ENCODE results near the gene TM4SF1. TPM values are rescaled to one million over a fixed set of nuclear protein-coding genes. Genes with fewer than 3 reads are reported as not detected.

Gene TM4SF1
- total and polyA plus RNA-seq, 2 donors (not counting 1 experiment from before 2014, with no cell fraction given) = not detected

- Mint-ChIP-seq H3K4me1 (no peaks in the 10 kb centered on the region), H3K4me3 (no peak overlapping the region), H3K27ac (no peak overlapping the region), H3K27me3 (peaks cover 11% of the 10 kb centered on the region), H3K9me3 (ENCODE audit: insufficient read depth) (no peaks in the 10 kb centered on the region)
- H3K4me3 ChIP-seq (ENCODE audit: control extremely low read depth in 1 of 5, extremely low read depth in 1 of 5, insufficient read depth in 1 of 5, low read depth in 2 of 5, low read length in 4 of 5) = no peak overlapping the region
- no peak overlapping the region for H3K4me2 ChIP-seq (replicated peaks; ENCODE audit: low read depth, low read length, poor library complexity, severe bottlenecking)
- H3K4me1 ChIP-seq (ENCODE audit: control insufficient read depth in 2 of 2, insufficient read depth in 2 of 2, low read length in 2 of 2) = no peaks in the 10 kb centered on the region
- intact Hi-C loops (cut with micrococcal nuclease) = no loop called here
- H3K9ac ChIP-seq (ENCODE audit: low read length) = no peak overlapping the region
- WGBS (ENCODE audit: insufficient coverage) = 88% methylated on average over 9 of the region's 9 CpGs
- no peaks in the 10 kb centered on the region for H3K27me3 ChIP-seq (replicated peaks in 1 of 4; ENCODE audit: control extremely low read depth in 1 of 4, control insufficient read depth in 3 of 4, insufficient read depth in 4 of 4, low read length in 3 of 4)
- ChIA-PET CTCF (no interaction called here), POLR2A (no interaction called here)
- no peak for ATAC-seq (ENCODE audit: low read depth)
- no peak overlapping the region for H2AFZ ChIP-seq (ENCODE audit: insufficient read depth, low read depth, low read length, poor library complexity, severe bottlenecking)
- no peaks in the 10 kb centered on the region for H3K9me3 ChIP-seq (ENCODE audit: control extremely low read depth in 1 of 3, control insufficient read depth in 2 of 3, insufficient read depth in 1 of 3, low read length in 2 of 3)
- H3K27ac ChIP-seq (ENCODE audit: low read length in 2 of 2) = no peak overlapping the region
- H3K79me2 ChIP-seq (ENCODE audit: control insufficient read depth, insufficient read depth, low read length) = no peaks in the 10 kb centered on the region
- no peaks in the 10 kb centered on the region for H4K20me1 ChIP-seq (ENCODE audit: control insufficient read depth, insufficient read depth, low read length, poor library complexity, severe bottlenecking)
- no peak for TF ChIP-seq CTCF (IDR thresholded peaks at IDR 0.05)
- no peak for TF ChIP-seq EZH2 (IDR thresholded peaks at IDR 0.05; ENCODE audit: borderline replicate concordance, insufficient read depth, low read depth, low read length, poor library complexity, severe bottlenecking)
- no peak for DNase-seq
- H3K36me3 ChIP-seq (replicated peaks in 1 of 2; ENCODE audit: control extremely low read depth in 1 of 2, control insufficient read depth in 1 of 2, extremely low read depth in 1 of 2, insufficient read depth in 2 of 2, low read length in 1 of 2) = no peaks in the 10 kb centered on the region
Observed at GRCh38 chr3:149378478-149379309, 1.2 kb upstream of the TM4SF1 start.

GRCh38 chr3:149376718-149377407, 586 bp downstream of the TM4SF1 start:
- Mint-ChIP-seq H3K27me3 (peaks cover 13% of the 10 kb centered on the region), H3K9me3 (ENCODE audit: insufficient read depth) (no peaks in the 10 kb centered on the region), H3K4me1 (no peaks in the 10 kb centered on the region), H3K27ac (no peak overlapping the region), H3K4me3 (no peak overlapping the region)
- Histone ChIP-seq H3K9me3 (ENCODE audit: control extremely low read depth in 1 of 3, control insufficient read depth in 2 of 3, insufficient read depth in 1 of 3, low read length in 2 of 3) (no peaks in the 10 kb centered on the region), H3K4me2 (replicated peaks; ENCODE audit: low read depth, low read length, poor library complexity, severe bottlenecking) (no peak overlapping the region), H2AFZ (ENCODE audit: insufficient read depth, low read depth, low read length, poor library complexity, severe bottlenecking) (no peak overlapping the region), H3K4me1 (ENCODE audit: control insufficient read depth in 2 of 2, insufficient read depth in 2 of 2, low read length in 2 of 2) (no peaks in the 10 kb centered on the region), H3K27ac (ENCODE audit: low read length in 2 of 2) (no peak overlapping the region), H4K20me1 (ENCODE audit: control insufficient read depth, insufficient read depth, low read length, poor library complexity, severe bottlenecking) (no peaks in the 10 kb centered on the region), H3K36me3 (replicated peaks in 1 of 2; ENCODE audit: control extremely low read depth in 1 of 2, control insufficient read depth in 1 of 2, extremely low read depth in 1 of 2, insufficient read depth in 2 of 2, low read length in 1 of 2) (no peaks in the 10 kb centered on the region), H3K27me3 (replicated peaks in 1 of 4; ENCODE audit: control extremely low read depth in 1 of 4, control insufficient read depth in 3 of 4, insufficient read depth in 4 of 4, low read length in 3 of 4) (no peaks in the 10 kb centered on the region), H3K79me2 (ENCODE audit: control insufficient read depth, insufficient read depth, low read length) (no peaks in the 10 kb centered on the region), H3K4me3 (ENCODE audit: control extremely low read depth in 1 of 5, extremely low read depth in 1 of 5, insufficient read depth in 1 of 5, low read depth in 2 of 5, low read length in 4 of 5) (no peak overlapping the region), H3K9ac (ENCODE audit: low read length) (no peak overlapping the region)
- WGBS (ENCODE audit: insufficient coverage) = 82% methylated on average over 3 of the region's 8 CpGs
- no peak for ATAC-seq (ENCODE audit: low read depth)
- intact Hi-C loops (cut with micrococcal nuclease) = no loop called here
- ChIA-PET CTCF (no interaction called here), POLR2A (no interaction called here)
- TF ChIP-seq EZH2 (IDR thresholded peaks at IDR 0.05; ENCODE audit: borderline replicate concordance, insufficient read depth, low read depth, low read length, poor library complexity, severe bottlenecking) = no peak
- TF ChIP-seq CTCF (IDR thresholded peaks at IDR 0.05) = no peak
- DNase-seq = no peak

Data from B cell (primary cell).